Measurements from ENCODE around the gene ADAM29.
"Not testable (repeated sequence)": the region's sequence is repeated elsewhere in the genome, so short reads cannot be mapped to it uniquely, and the experiment has no call there.

GRCh38 chr4:174873146-174873545 lies 45.0 kb upstream of the ADAM29 start:
- TF ChIP-seq CTCF (conservative IDR thresholded peaks at IDR 0.05; ENCODE audit: low read length); EZH2phosphoT487 (IDR thresholded peaks at IDR 0.05; ENCODE audit: borderline replicate concordance): not testable (repeated sequence)

Data from Loucy (cell line).